ENCODE results near the gene LRRTM4. TPM values are rescaled to one million over a fixed set of nuclear protein-coding genes. Genes with fewer than 3 reads are reported as not detected.

LRRTM4 gene
- polyA plus RNA-seq, 1 donor (not counting 4 experiments of a cell fraction or from before 2014, with no cell fraction given) = not detected

DNA sequence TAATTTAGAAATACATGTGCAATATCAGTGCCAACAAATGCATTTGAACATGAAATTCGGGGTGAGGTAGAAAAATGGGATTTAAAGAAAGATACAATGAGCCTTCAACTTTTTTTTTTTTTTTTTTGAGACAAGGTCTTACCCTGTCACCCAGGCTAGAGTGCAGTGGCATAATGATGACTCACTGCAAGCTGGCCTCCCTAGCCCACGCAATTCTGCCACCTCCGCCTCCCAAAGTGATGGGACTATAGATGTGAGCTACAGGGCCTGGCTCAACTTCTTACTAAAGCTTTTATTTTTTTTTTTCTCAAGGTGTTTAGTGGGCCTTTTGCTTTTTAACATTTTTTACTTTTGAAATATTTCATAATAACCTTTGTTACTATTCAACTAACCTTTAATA, 365.6 kb downstream of the LRRTM4 start:
- no peak for TF ChIP-seq CTCF (optimal IDR thresholded peaks at IDR 0.05 in 1 of 3, IDR thresholded peaks at IDR 0.05 in 1 of 3, conservative IDR thresholded peaks at IDR 0.05 in 1 of 3; ENCODE audit: extremely low read depth in 1 of 3, insufficient read depth in 2 of 3, low read length in 3 of 3)
- TF ChIP-seq EZH2 (IDR thresholded peaks at IDR 0.05; ENCODE audit: low read length) = no peak

GRCh38 chr2:77155511-77155910, 366.7 kb downstream of the LRRTM4 start:
- Histone ChIP-seq H3K9ac (ENCODE audit: control insufficient read depth, extremely low read depth, insufficient read depth, low read length) (no peak overlapping the region), H2AFZ (ENCODE audit: control insufficient read depth, low read length) (no peak overlapping the region), H3K9me1 (ENCODE audit: control insufficient read depth, extremely low read depth, insufficient read depth, low read length) (no peaks in the 10 kb centered on the region), H3K79me2 (ENCODE audit: control insufficient read depth, insufficient read depth, low read length) (no peaks in the 10 kb centered on the region), H3K4me1 (ENCODE audit: control insufficient read depth, extremely low read depth, insufficient read depth, low read length) (no peaks in the 10 kb centered on the region), H3K27me3 (ENCODE audit: control insufficient read depth, extremely low read depth, insufficient read depth, low read length) (no peaks in the 10 kb centered on the region), H3K36me3 (ENCODE audit: control insufficient read depth in 2 of 2, extremely low read depth in 1 of 2, insufficient read depth in 2 of 2, low read length in 2 of 2) (no peaks in the 10 kb centered on the region), H4K20me1 (ENCODE audit: control insufficient read depth, extremely low read depth, insufficient read depth, low read length) (no peaks in the 10 kb centered on the region), H3K4me2 (ENCODE audit: control insufficient read depth, extremely low read depth, insufficient read depth, low read depth, low read length) (no peak overlapping the region), H3K9me3 (ENCODE audit: control insufficient read depth, low read depth, low read length) (no peaks in the 10 kb centered on the region), H3K4me3 (ENCODE audit: control insufficient read depth in 2 of 3, extremely low read depth in 1 of 3, insufficient read depth in 2 of 3, low read depth in 1 of 3, low read length in 3 of 3) (no peak overlapping the region), H3K27ac (ENCODE audit: control insufficient read depth, insufficient read depth, low read length) (no peak overlapping the region)
- TF ChIP-seq EZH2 (IDR thresholded peaks at IDR 0.05; ENCODE audit: low read length) (no peak), CTCF (optimal IDR thresholded peaks at IDR 0.05 in 1 of 3, IDR thresholded peaks at IDR 0.05 in 1 of 3, conservative IDR thresholded peaks at IDR 0.05 in 1 of 3; ENCODE audit: extremely low read depth in 1 of 3, insufficient read depth in 2 of 3, low read length in 3 of 3) (no peak)
- no peak for FAIRE-seq
- no peak for DNase-seq (ENCODE audit: low read depth, low spot score)
- dilution Hi-C loops (cut with MboI; ENCODE audit: extremely low pct_ligation_motif_present, low sequenced_read_pairs) = no loop called here

More for the DNA sequence above, 365.6 kb downstream of the LRRTM4 start:
- dilution Hi-C loops (cut with MboI; ENCODE audit: extremely low pct_ligation_motif_present, low sequenced_read_pairs) = no loop called here
- Histone ChIP-seq H2AFZ (ENCODE audit: control insufficient read depth, low read length) (no peak overlapping the region), H4K20me1 (ENCODE audit: control insufficient read depth, extremely low read depth, insufficient read depth, low read length) (no peaks in the 10 kb centered on the region), H3K9ac (ENCODE audit: control insufficient read depth, extremely low read depth, insufficient read depth, low read length) (no peak overlapping the region), H3K36me3 (ENCODE audit: control insufficient read depth in 2 of 2, extremely low read depth in 1 of 2, insufficient read depth in 2 of 2, low read length in 2 of 2) (no peaks in the 10 kb centered on the region), H3K4me2 (ENCODE audit: control insufficient read depth, extremely low read depth, insufficient read depth, low read depth, low read length) (no peak overlapping the region), H3K27me3 (ENCODE audit: control insufficient read depth, extremely low read depth, insufficient read depth, low read length) (no peaks in the 10 kb centered on the region), H3K9me3 (ENCODE audit: control insufficient read depth, low read depth, low read length) (no peaks in the 10 kb centered on the region), H3K79me2 (ENCODE audit: control insufficient read depth, insufficient read depth, low read length) (no peaks in the 10 kb centered on the region), H3K4me1 (ENCODE audit: control insufficient read depth, extremely low read depth, insufficient read depth, low read length) (no peaks in the 10 kb centered on the region), H3K9me1 (ENCODE audit: control insufficient read depth, extremely low read depth, insufficient read depth, low read length) (no peaks in the 10 kb centered on the region), H3K4me3 (ENCODE audit: control insufficient read depth in 2 of 3, extremely low read depth in 1 of 3, insufficient read depth in 2 of 3, low read depth in 1 of 3, low read length in 3 of 3) (no peak overlapping the region), H3K27ac (ENCODE audit: control insufficient read depth, insufficient read depth, low read length) (no peak overlapping the region)
- no peak for DNase-seq (ENCODE audit: low read depth, low spot score)
- no peak for FAIRE-seq
